RWPE2 (cell line): ENCODE measurements around the gene DENND1A.

Experiments
- ATAC-seq: fragments of 200-7000 bp; cut with Tn5 transposase; 3 replicates; pipeline ENCODE4 v1.9.1; 2021; ENCODE audit warnings: low read depth
- DNase-seq: peaks from one replicate; pipeline ENCODE4 v3.0.0-alpha.2; 2020; ENCODE audit warnings: low spot score
- H3K27ac ChIP-seq: fragments of 450-650 bp; 2 replicates; pipeline ENCODE4 v1.5.1; 2017; ENCODE audit warnings: mild to moderate bottlenecking; ENCODE audit not compliant: poor library complexity, severe bottlenecking
- H3K27me3 ChIP-seq: fragments of 250-450 bp; sonication (Bioruptor Pico); 2 replicates; pipeline ENCODE4 v1.5.1; 2021; ENCODE audit warnings: mild to moderate bottlenecking, moderate library complexity; ENCODE audit not compliant: insufficient read depth, poor library complexity, severe bottlenecking
- H3K36me3 ChIP-seq: fragments of 250-450 bp; sonication (Bioruptor Pico); 2 replicates; pipeline ENCODE4 v1.5.1; 2020; ENCODE audit warnings: low read depth, mild to moderate bottlenecking, moderate library complexity
- H3K4me1 ChIP-seq: fragments of 250-450 bp; sonication (Bioruptor Pico); 2 replicates; pipeline ENCODE4 v1.5.1; 2021; ENCODE audit warnings: mild to moderate bottlenecking, moderate library complexity; ENCODE audit not compliant: insufficient read depth, poor library complexity, severe bottlenecking
- H3K4me3 ChIP-seq: fragments of 250-450 bp; sonication (Bioruptor Pico); 2 replicates; pipeline ENCODE4 v1.5.1; 2021; ENCODE audit warnings: mild to moderate bottlenecking, moderate library complexity; ENCODE audit not compliant: severe bottlenecking
- H3K9me3 ChIP-seq: fragments of 250-450 bp; sonication (Bioruptor Pico); 2 replicates; pipeline ENCODE4 v1.5.1; 2021; ENCODE audit warnings: mild to moderate bottlenecking, moderate library complexity; ENCODE audit not compliant: severe bottlenecking
- CTCF ChIP-seq: fragments of 450-650 bp; IDR thresholded peaks from one replicate; pipeline ENCODE4 v1.5.1; 2017; ENCODE audit warnings: mild to moderate bottlenecking, moderate library complexity; ENCODE audit not compliant: poor library complexity, severe bottlenecking

The DENND1A gene

GRCh38 chr9:123792501-123792900 is 137.4 kb downstream of the DENND1A start:
- Histone ChIP-seq H3K4me3 (no peak overlapping the region), H3K9me3 (no peaks in the 10 kb centered on the region), H3K4me1 (no peaks in the 10 kb centered on the region), H3K27ac (no peak overlapping the region), H3K36me3 (no peaks in the 10 kb centered on the region), H3K27me3 (no peaks in the 10 kb centered on the region)
- DNase-seq (no peak), ATAC-seq (no peak)
- no peak for TF ChIP-seq CTCF

- Histone ChIP-seq H3K27ac (no peak overlapping the region), H3K9me3 (no peaks in the 10 kb centered on the region), H3K27me3 (no peaks in the 10 kb centered on the region), H3K4me3 (no peak overlapping the region), H3K36me3 (no peaks in the 10 kb centered on the region), H3K4me1 (no peaks in the 10 kb centered on the region)
- DNase-seq (no peak), ATAC-seq (no peak)
- TF ChIP-seq CTCF: no peak
These were observed 140.2 kb downstream of the DENND1A start for GRCh38 chr9:123789554-123790292.

- ATAC-seq: no peak
- Histone ChIP-seq H3K27me3 (no peaks in the 10 kb centered on the region), H3K4me3 (no peak overlapping the region), H3K9me3 (no peaks in the 10 kb centered on the region), H3K36me3 (no peaks in the 10 kb centered on the region), H3K4me1 (peaks cover 4% of the 10 kb centered on the region), H3K27ac (no peak overlapping the region)
- DNase-seq: no peak
- no peak for TF ChIP-seq CTCF
These were observed 142.5 kb downstream of the DENND1A start for GRCh38 chr9:123787416-123787815.

- peak; percentile 23; the same call in 1 of the 3 replicates for ATAC-seq
- DNase-seq: no peak
- H3K36me3 ChIP-seq: no peaks in the 10 kb centered on the region
These were observed 145.4 kb downstream of the DENND1A start for GRCh38 chr9:123784518-123784917.

More at GRCh38 chr9:123784518-123784917, 145.4 kb downstream of the DENND1A start:
- no peak for TF ChIP-seq CTCF
- H3K27ac ChIP-seq: no peak overlapping the region
- H3K27me3 ChIP-seq: no peaks in the 10 kb centered on the region
- peaks cover 11% of the 10 kb centered on the region for H3K4me1 ChIP-seq
- no peak overlapping the region for H3K4me3 ChIP-seq
- H3K9me3 ChIP-seq: no peaks in the 10 kb centered on the region
